Pancreas (tissue), 10 donors: ENCODE measurements around the gene DSG4. TPM values are rescaled to one million over a fixed set of nuclear protein-coding genes. Genes with fewer than 3 reads are reported as not detected.

Experiments
- ATAC-seq, 4 donors: fragments of 200-7000 bp; cut with Tn5 transposase; one replicate each; pipeline versions ENCODE4 v1.8.0 to v1.9.1; 2020; ENCODE audit warnings: mild to moderate bottlenecking in 4 of 4, moderate library complexity in 4 of 4
- DNase-seq, 6 donors: peaks; one replicate each; pipeline ENCODE4 v3.0.0-alpha.2; 2020
- FAIRE-seq: peaks from 2 replicates; lab custom pipeline; 2012; peaks lifted over from hg19 to GRCh38; lab: Jason Lieb, UNC
- H3K27ac ChIP-seq, 4 donors: fragments of 200-600 bp; sonication (generic); 1 replicate in 3 of 4; 2 replicates in 1 of 4; pipeline versions ENCODE4 v1.5.0 to v1.8.0; 2020
- H3K27me3 ChIP-seq, 4 donors: fragments of 200-600 bp; one replicate each; pipeline ENCODE4 v1.8.0; 2021
- H3K36me3 ChIP-seq, 3 donors: fragments of 200-600 bp; sonication (generic) in 1 of 3; one replicate each; pipeline versions ENCODE4 v1.5.0 to v1.8.0; 2020 to 2021
- H3K4me1 ChIP-seq, 3 donors: fragments of 200-600 bp; one replicate each; pipeline ENCODE4 v1.8.0; 2021
- H3K4me3 ChIP-seq, 4 donors: fragments of 200-600 bp; sonication (generic) in 2 of 4; one replicate each; pipeline versions ENCODE4 v1.5.0 to v1.8.0; 2020 to 2021
- H3K9me3 ChIP-seq, 4 donors: fragments of 200-600 bp; one replicate each; pipeline ENCODE4 v1.8.0; 2021
- CTCF ChIP-seq, 4 donors: fragments of 200-600 bp; sonication (generic) in 3 of 4; IDR thresholded peaks; one replicate each; pipeline versions ENCODE4 v1.5.0 to v1.8.0; 2021; ENCODE audit warnings: antibody characterized with exemption in 4 of 4
- WGBS, 2 donors: extraction: QIAGEN DNeasy Blood & Tissue Kit; methylation state at CpG; one replicate each; pipeline ENCODE4 v1.1.7; 2013; 5-methylcytosine and 5-hydroxymethylcytosine counted together
- intact Hi-C, 3 donors: fragments of 100-400 bp; cut with DNase I; formaldehyde crosslinking; loops; one replicate each; pipeline versions ENCODE4 v1.11.1 to v1.14.2; 2022
- polyA plus RNA-seq, 2 donors: library from polyadenylated mRNA; stranded (reverse); fragments of 200-250 nt; gene quantifications; one replicate each; pipeline ENCODE4 v1.2.3, GENCODE V29; 2013
- total RNA-seq, 6 donors: library from RNA; stranded (reverse); fragmentation: NEBNext Ultra II Directional in 4 of 6; extraction: Animal tissue kit (Norgen Biotek cat#: 25700) in 4 of 6; gene quantifications; one replicate each; pipeline versions ENCODE4 v1.2.1 to v1.2.4, GENCODE V29; 2021 to 2023
- donor health status: healthy with polysubstance abuse.
- donor health status: DM: no; HTN: no; CAD: no; lungs with moderate emphysema.
- donor health status: DM: no; HTN: no; CAD: no.
- donor health status: control.
- donor health status: control.
- donor health status: Bipolar disorder and iron deficiency.
- donor health status: DM: yes; HTN: yes; CAD: no.
- donor health status: DM: no; HTN: no; CAD: no.
- donor health status: DM: no; HTN: no; CAD: no.
- donor health status: DM: yes; HTN: yes; CAD: no.

Gene DSG4
- total and polyA plus RNA-seq, 8 donors = not detected

GRCh38 chr18:31417850-31418249 is 41.3 kb downstream of the DSG4 start:
- Histone ChIP-seq H3K4me3 (no peak overlapping the region), H3K9me3 (no peaks in the 10 kb centered on the region), H3K4me1 (no peaks in the 10 kb centered on the region), H3K27ac (no peak overlapping the region), H3K27me3 (no peaks in the 10 kb centered on the region), H3K36me3 (no peaks in the 10 kb centered on the region)
- no peak for TF ChIP-seq CTCF (IDR thresholded peaks at IDR 0.05)
- FAIRE-seq (peak; percentile 67), DNase-seq (no peak), ATAC-seq (no peak)
- intact Hi-C loops = no loop called here

GRCh38 chr18:31419457-31419932 is 42.9 kb downstream of the DSG4 start:
- DNase-seq = no peak
- no peak for FAIRE-seq
- Histone ChIP-seq H3K4me3 (no peak overlapping the region), H3K4me1 (no peaks in the 10 kb centered on the region), H3K9me3 (no peaks in the 10 kb centered on the region), H3K36me3 (no peaks in the 10 kb centered on the region), H3K27ac (no peak overlapping the region), H3K27me3 (no peaks in the 10 kb centered on the region)
- intact Hi-C loops = no loop called here
- 68 to 71% methylated on average over 7 of the region's 7 CpGs for WGBS, 2 donors
- ATAC-seq = peak in 1 of 4 donors; percentile 46
- no peak for TF ChIP-seq CTCF (IDR thresholded peaks at IDR 0.05)

- intact Hi-C loops = no loop called here
- FAIRE-seq = no peak
- no peak overlapping the region for H3K27ac ChIP-seq
- ATAC-seq = no peak
- no peaks in the 10 kb centered on the region for H3K9me3 ChIP-seq
- no peak for DNase-seq
- no peaks in the 10 kb centered on the region for H3K4me1 ChIP-seq
- no peaks in the 10 kb centered on the region for H3K27me3 ChIP-seq
- TF ChIP-seq CTCF (IDR thresholded peaks at IDR 0.05) = no peak
- no peaks in the 10 kb centered on the region for H3K36me3 ChIP-seq
- WGBS, 2 donors = 90 to 95% methylated on average over 6 of the region's 6 CpGs
- no peak overlapping the region for H3K4me3 ChIP-seq
These were observed 43.5 kb downstream of the DSG4 start for GRCh38 chr18:31420032-31420431.

DNA sequence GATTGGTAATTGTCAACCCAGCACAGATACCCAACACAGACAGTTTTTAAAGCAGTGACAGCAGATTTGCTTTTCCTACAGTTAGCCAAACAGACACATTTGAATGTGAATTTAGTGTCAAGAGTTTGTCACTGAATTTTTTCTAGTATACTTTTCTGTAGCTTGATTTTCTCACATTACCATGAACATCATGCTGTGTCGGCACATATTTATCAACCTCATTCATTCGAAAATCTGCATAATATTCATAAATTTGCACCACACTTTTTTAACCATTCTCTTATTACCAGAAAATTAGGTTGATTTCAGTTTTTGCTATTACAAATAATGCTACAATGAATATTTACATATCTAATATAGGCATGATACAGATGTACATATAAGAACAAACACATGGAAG is 43.9 kb downstream of the DSG4 start:
- FAIRE-seq (no peak), DNase-seq (no peak), ATAC-seq (no peak)
- intact Hi-C loops = no loop called here
- 78 to 81% methylated on average over 2 of the region's 2 CpGs for WGBS, 2 donors
- TF ChIP-seq CTCF (IDR thresholded peaks at IDR 0.05) = no peak
- Histone ChIP-seq H3K36me3 (no peaks in the 10 kb centered on the region), H3K27me3 (no peaks in the 10 kb centered on the region), H3K27ac (no peak overlapping the region), H3K9me3 (no peaks in the 10 kb centered on the region), H3K4me3 (no peak overlapping the region), H3K4me1 (no peaks in the 10 kb centered on the region)

- DNase-seq (peak in 1 of 6 donors; percentile 17), ATAC-seq (peak in 3 of 4 donors; percentile 57 to 70 (median 64)), FAIRE-seq (no peak)
- TF ChIP-seq CTCF (IDR thresholded peaks at IDR 0.05) = peak in 3 of 4 donors; percentile 29 to 38 (median 38)
- Histone ChIP-seq H3K27me3 (no peaks in the 10 kb centered on the region), H3K9me3 (no peaks in the 10 kb centered on the region), H3K36me3 (no peaks in the 10 kb centered on the region), H3K4me3 (no peak overlapping the region), H3K27ac (no peak overlapping the region), H3K4me1 (no peaks in the 10 kb centered on the region)
- 34 to 36% methylated on average over 7 of the region's 7 CpGs for WGBS, 2 donors
- intact Hi-C loops = no loop called here
These were observed 47.9 kb downstream of the DSG4 start for GRCh38 chr18:31424383-31424988.
